ENCODE data around the gene VPS26C. TPM values are rescaled to one million over a fixed set of nuclear protein-coding genes. Genes with fewer than 3 reads are reported as not detected.

VPS26C gene
- total and polyA plus RNA-seq, 2 of the 8 experiments (the other 6 are each of a cell fraction or from before 2014, with no cell fraction given) = 43.5 to 71.6 TPM

- H3K23me2 ChIP-seq (ENCODE audit: low read depth, low read length) = no peaks in the 10 kb centered on the region
- ChIA-PET POLR2A (ENCODE audit: partially characterized antibody) (no interaction called here), CTCF (ENCODE audit: partially characterized antibody) (interaction anchor here (0.7 to 2.0 kb wide), 4 partner anchors 13 to 687 kb away, joined by 3 to 4 read pairs (median 4); no protein-coding TSS in a partner anchor)
- no peak overlapping the region for H3K4me2 ChIP-seq (ENCODE audit: insufficient read depth in 1 of 2, low read depth in 2 of 2, low read length in 2 of 2)
- H3K27ac ChIP-seq (ENCODE audit: low read depth, low read length) = no peak overlapping the region
- no peak for DNase-seq (ENCODE audit: low read depth in 1 of 2, low spot score in 2 of 2)
- H3K79me1 ChIP-seq (ENCODE audit: low read depth, low read length) = no peaks in the 10 kb centered on the region
- H3K27me3 ChIP-seq (replicated peaks in 1 of 4; ENCODE audit: control insufficient read depth in 3 of 4, extremely low read depth in 1 of 4, insufficient read depth in 3 of 4, low read length in 3 of 4) = no peaks in the 10 kb centered on the region
- H2BK12ac ChIP-seq (ENCODE audit: low read depth, low read length) = no peak overlapping the region
- H3K79me2 ChIP-seq (ENCODE audit: control insufficient read depth in 1 of 2, insufficient read depth in 2 of 2, low read length in 2 of 2) = no peaks in the 10 kb centered on the region
- H3K23ac ChIP-seq (ENCODE audit: insufficient read length) = no peak overlapping the region
- H3K56ac ChIP-seq (replicated peaks; ENCODE audit: insufficient read length, low read depth, low read length) = no peak overlapping the region
- H3K9ac ChIP-seq (replicated peaks in 1 of 4; ENCODE audit: extremely low read depth in 1 of 4, low read depth in 3 of 4, low read length in 3 of 4) = no peak overlapping the region
- H4K5ac ChIP-seq (ENCODE audit: insufficient read length, low read depth, low read length) = no peak overlapping the region
- no peak overlapping the region for H3K4ac ChIP-seq (replicated peaks; ENCODE audit: insufficient read length, low read depth, low read length)
- H3K36me3 ChIP-seq (ENCODE audit: control insufficient read depth in 2 of 4, insufficient read depth in 4 of 4, low read length in 3 of 4) = peaks cover 0 to 8% (median 0%) of the 10 kb centered on the region in 4 experiments; a peak in 3 of 8 replicates
- no peak overlapping the region for H4K91ac ChIP-seq (replicated peaks; ENCODE audit: insufficient read length, low read length)
- no peak overlapping the region for H3K14ac ChIP-seq (ENCODE audit: insufficient read length)
- no peak overlapping the region for H2BK15ac ChIP-seq (ENCODE audit: low read length)
- no peak overlapping the region for H4K8ac ChIP-seq (ENCODE audit: extremely low read depth, insufficient read depth, low read length)
- H2BK20ac ChIP-seq (ENCODE audit: low read length) = no peak overlapping the region
- H3K9me3 ChIP-seq (ENCODE audit: insufficient read depth in 2 of 2, low read depth in 1 of 2, low read length in 1 of 2) = no peaks in the 10 kb centered on the region
- H3K4me1 ChIP-seq (replicated peaks in 1 of 4; ENCODE audit: control insufficient read depth in 3 of 4, insufficient read depth in 4 of 4, low read length in 3 of 4) = no peaks in the 10 kb centered on the region; a peak in 1 of 7 replicates
- H4K20me1 ChIP-seq (replicated peaks in 1 of 2; ENCODE audit: control insufficient read depth in 1 of 2, insufficient read depth in 2 of 2, low read length in 2 of 2) = no peaks in the 10 kb centered on the region
- no peak overlapping the region for H2BK120ac ChIP-seq (replicated peaks; ENCODE audit: low read depth, low read length)
- no peak overlapping the region for H2AFZ ChIP-seq (ENCODE audit: low read length)
- no peak for FAIRE-seq
- H2BK5ac ChIP-seq (ENCODE audit: low read depth, low read length) = no peak overlapping the region
- no peak overlapping the region for H2AK5ac ChIP-seq (ENCODE audit: low read depth, low read length)
- WGBS, 2 experiments (ENCODE audit: extremely low coverage in 1 of 2, insufficient coverage in 1 of 2, insufficient read length in 1 of 2, insufficient replicate concordance in 2 of 2, low coverage in 1 of 2, low lambda C conversion rate in 2 of 2, missing lambda C conversion rate in 1 of 2) = 93% methylated on average over 9 of the region's 9 CpGs; no CpG with 5 or more reads in 1 of the 2 experiments
- H3K18ac ChIP-seq (ENCODE audit: extremely low read depth, low read length) = no peak overlapping the region
- H3K4me3 ChIP-seq (ENCODE audit: extremely low read depth in 1 of 4, insufficient read depth in 2 of 4, low read depth in 3 of 4, low read length in 4 of 4) = no peak overlapping the region
- TF ChIP-seq POLR2AphosphoS5 (IDR thresholded peaks at IDR 0.05; ENCODE audit: low read depth, low read length) = no peak
- TF ChIP-seq KDM1A (IDR thresholded peaks at IDR 0.05; ENCODE audit: borderline replicate concordance, low read length) = no peak
- TF ChIP-seq ZNF274 (IDR thresholded peaks at IDR 0.05; ENCODE audit: borderline replicate concordance, extremely low read depth, low read length) = no peak
- TF ChIP-seq TCF12 (IDR thresholded peaks at IDR 0.05; ENCODE audit: low read depth, low read length) = no peak
- TF ChIP-seq RAD21 (IDR thresholded peaks at IDR 0.05 in 1 of 2, conservative IDR thresholded peaks at IDR 0.05 in 1 of 2; ENCODE audit: low read depth in 2 of 2, low read length in 2 of 2) = no peak
- TF ChIP-seq MAX (IDR thresholded peaks at IDR 0.05) = no peak
- TF ChIP-seq SRF (IDR thresholded peaks at IDR 0.05; ENCODE audit: low read depth, low read length) = no peak
- TF ChIP-seq E2F6 (IDR thresholded peaks at IDR 0.05) = no peak
- TF ChIP-seq CBX5 (IDR thresholded peaks at IDR 0.05; ENCODE audit: low read depth, low read length) = no peak
- TF ChIP-seq SIRT6 (IDR thresholded peaks at IDR 0.05; ENCODE audit: low read length) = no peak
- no peak for TF ChIP-seq POLR2A (IDR thresholded peaks at IDR 0.05; ENCODE audit: control extremely low read depth in 1 of 2, low read depth in 2 of 2, low read length in 2 of 2)
- no peak for TF ChIP-seq EZH2 (IDR thresholded peaks at IDR 0.05; ENCODE audit: low read depth, low read length, severe bottlenecking)
These were observed 82.1 kb downstream of the VPS26C start for GRCh38 chr21:37184784-37185593.
